Calu3 (cell line): Measurements from ENCODE around the gene SLAIN2. TPM values are rescaled to one million over a fixed set of nuclear protein-coding genes. Genes with fewer than 3 reads are reported as not detected.
A peak's percentile ranks its signal among the peaks of the same experiment; 100 is the strongest.
"Not testable (repeated sequence)": the region's sequence is repeated elsewhere in the genome, so short reads cannot be mapped to it uniquely, and the experiment has no call there.

Experiments
- BruUV-seq: library from RNA; stranded (reverse); fragments of 400-500 nt; replicated peaks from 2 replicates; lab custom pipeline; 2021; lab: Mats Ljungman, UMichigan
- CTCF ChIA-PET: fragments of 300-600 bp; sonication (Branson Sonifier 250); formaldehyde crosslinking; loops from one replicate; lab custom pipeline; 2022; ENCODE audit warnings: antibody characterized with exemption; lab: Charles Lee
- DNase-seq: peaks from one replicate; pipeline ENCODE4 v3.0.0; 2022
- H3K27ac Mint-ChIP-seq: one replicate; pipeline ENCODE4 v1.8.0; 2022; ENCODE audit warnings: mixed read lengths; ENCODE audit not compliant: unreplicated experiment
- H3K27me3 Mint-ChIP-seq: one replicate; pipeline ENCODE4 v1.8.0; 2022; ENCODE audit warnings: mixed read lengths; ENCODE audit not compliant: unreplicated experiment
- H3K36me3 Mint-ChIP-seq: one replicate; pipeline ENCODE4 v1.8.0; 2022; ENCODE audit warnings: mild to moderate bottlenecking, moderate library complexity, mixed read lengths; ENCODE audit not compliant: insufficient read depth, unreplicated experiment
- H3K4me1 Mint-ChIP-seq: one replicate; pipeline ENCODE4 v1.8.0; 2022; ENCODE audit warnings: mild to moderate bottlenecking, low read depth, mixed read lengths; ENCODE audit not compliant: unreplicated experiment
- H3K4me3 Mint-ChIP-seq: one replicate; pipeline ENCODE4 v1.8.0; 2022; ENCODE audit warnings: mild to moderate bottlenecking, low read depth, moderate library complexity, mixed read lengths; ENCODE audit not compliant: unreplicated experiment
- H3K9me3 Mint-ChIP-seq: one replicate; pipeline ENCODE4 v1.8.0; 2022; ENCODE audit warnings: low read depth, mixed read lengths; ENCODE audit not compliant: unreplicated experiment
- intact Hi-C: fragments of 100-400 bp; cut with micrococcal nuclease; formaldehyde crosslinking; loops from one replicate; pipeline ENCODE4 v1.10.0; 2022; ENCODE audit not compliant: unreplicated experiment
- total RNA-seq: library from RNA; stranded (reverse); gene quantifications from 2 replicates; pipeline ENCODE4 v1.2.3, GENCODE V29; 2022
- TF ChIP-seq, protein P1 (sequence below): fragments of 200-600 bp; IDR thresholded peaks from one replicate; pipeline ENCODE4 v1.8.0; 2022; ENCODE audit warnings: antibody characterized with exemption; ENCODE audit not compliant: unreplicated experiment

The SLAIN2 gene
- total RNA-seq, 1 experiment from 2014 or later, result 44.1 TPM

- CTCF ChIA-PET, result no interaction called here
- Mint-ChIP-seq H3K4me3 (no peak overlapping the region), H3K36me3 (no peaks in the 10 kb centered on the region), H3K4me1 (no peaks in the 10 kb centered on the region), H3K9me3 (no peaks in the 10 kb centered on the region), H3K27ac (no peak overlapping the region), H3K27me3 (no peaks in the 10 kb centered on the region)
- TF ChIP-seq, protein P1, sequence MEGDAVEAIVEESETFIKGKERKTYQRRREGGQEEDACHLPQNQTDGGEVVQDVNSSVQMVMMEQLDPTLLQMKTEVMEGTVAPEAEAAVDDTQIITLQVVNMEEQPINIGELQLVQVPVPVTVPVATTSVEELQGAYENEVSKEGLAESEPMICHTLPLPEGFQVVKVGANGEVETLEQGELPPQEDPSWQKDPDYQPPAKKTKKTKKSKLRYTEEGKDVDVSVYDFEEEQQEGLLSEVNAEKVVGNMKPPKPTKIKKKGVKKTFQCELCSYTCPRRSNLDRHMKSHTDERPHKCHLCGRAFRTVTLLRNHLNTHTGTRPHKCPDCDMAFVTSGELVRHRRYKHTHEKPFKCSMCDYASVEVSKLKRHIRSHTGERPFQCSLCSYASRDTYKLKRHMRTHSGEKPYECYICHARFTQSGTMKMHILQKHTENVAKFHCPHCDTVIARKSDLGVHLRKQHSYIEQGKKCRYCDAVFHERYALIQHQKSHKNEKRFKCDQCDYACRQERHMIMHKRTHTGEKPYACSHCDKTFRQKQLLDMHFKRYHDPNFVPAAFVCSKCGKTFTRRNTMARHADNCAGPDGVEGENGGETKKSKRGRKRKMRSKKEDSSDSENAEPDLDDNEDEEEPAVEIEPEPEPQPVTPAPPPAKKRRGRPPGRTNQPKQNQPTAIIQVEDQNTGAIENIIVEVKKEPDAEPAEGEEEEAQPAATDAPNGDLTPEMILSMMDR, result no peak
- no TSS peak for BruUV-seq
- DNase-seq, result no peak
- intact Hi-C loops, result no loop called here
Observed at GRCh38 chr4:48307528-48307927, 33.8 kb upstream of the SLAIN2 start.

DNA sequence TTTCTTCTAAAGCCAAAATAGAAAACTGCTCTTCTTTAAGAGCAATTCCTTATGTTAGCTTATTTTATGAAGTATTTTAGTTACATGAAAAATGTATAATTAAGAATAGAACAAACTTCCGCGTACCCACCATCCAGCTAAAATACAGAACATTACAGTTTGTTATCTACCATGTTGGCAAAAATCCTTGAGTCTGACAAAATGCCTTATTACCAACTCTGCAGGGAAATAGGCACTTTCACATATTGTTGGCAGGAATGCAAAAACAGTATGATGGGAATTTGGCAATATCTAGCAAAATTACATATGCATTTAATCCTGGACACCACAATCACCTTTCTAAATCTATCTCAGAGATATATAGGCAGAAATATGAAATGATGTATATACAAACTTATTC, 32.4 kb upstream of the SLAIN2 start:
- intact Hi-C loops, result no loop called here
- no TSS peak for BruUV-seq
- CTCF ChIA-PET, result no interaction called here

GRCh38 chr4:48311896-48312295, 29.4 kb upstream of the SLAIN2 start:
- no peaks in the 10 kb centered on the region for H3K4me1 Mint-ChIP-seq
- DNase-seq, result no peak
- CTCF ChIA-PET, result no interaction called here
- no peaks in the 10 kb centered on the region for H3K27me3 Mint-ChIP-seq
- no peaks in the 10 kb centered on the region for H3K36me3 Mint-ChIP-seq
- H3K4me3 Mint-ChIP-seq, result no peak overlapping the region
- TF ChIP-seq, protein P1, result no peak
- H3K9me3 Mint-ChIP-seq, result no peaks in the 10 kb centered on the region
- H3K27ac Mint-ChIP-seq, result no peak overlapping the region
- BruUV-seq, result no TSS peak
- intact Hi-C loops, result no loop called here

More for the DNA sequence above, 32.4 kb upstream of the SLAIN2 start:
- H3K9me3 Mint-ChIP-seq, result no peaks in the 10 kb centered on the region
- H3K27me3 Mint-ChIP-seq, result no peaks in the 10 kb centered on the region
- TF ChIP-seq, protein P1, result no peak
- DNase-seq, result no peak
- H3K27ac Mint-ChIP-seq, result no peak overlapping the region
- H3K36me3 Mint-ChIP-seq, result no peaks in the 10 kb centered on the region
- no peaks in the 10 kb centered on the region for H3K4me1 Mint-ChIP-seq
- no peak overlapping the region for H3K4me3 Mint-ChIP-seq

DNA sequence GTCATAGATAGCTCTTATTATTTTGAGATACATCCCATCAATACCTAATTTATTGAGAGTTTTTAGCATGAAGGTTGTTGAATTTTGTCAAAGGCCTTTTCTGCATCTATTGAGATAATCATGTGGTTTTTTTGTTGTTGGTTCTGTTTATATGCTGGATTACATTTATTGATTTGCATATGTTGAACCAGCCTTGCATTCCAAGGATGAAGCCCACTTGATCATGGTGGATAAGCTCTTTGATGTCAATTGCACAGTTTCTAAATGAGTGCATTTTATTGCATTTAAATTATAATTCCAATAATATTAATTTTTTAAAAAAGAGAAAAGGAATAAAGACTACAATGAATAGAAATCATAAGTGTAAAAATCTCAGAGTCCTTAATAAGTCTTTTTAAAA, 26.6 kb upstream of the SLAIN2 start:
- intact Hi-C loops, result loop anchor here (5.0 kb wide), 1 partner anchor 233 kb away; no protein-coding TSS in a partner anchor
- H3K27me3 Mint-ChIP-seq, DNase-seq, CTCF ChIA-PET, H3K4me3 Mint-ChIP-seq, H3K9me3 Mint-ChIP-seq, H3K27ac Mint-ChIP-seq, BruUV-seq, H3K36me3 Mint-ChIP-seq, H3K4me1 Mint-ChIP-seq: not testable (repeated sequence)

- H3K4me3 Mint-ChIP-seq, result no peak overlapping the region
- H3K27ac Mint-ChIP-seq, result no peak overlapping the region
- peaks cover 9% of the 10 kb centered on the region for H3K4me1 Mint-ChIP-seq
- no peaks in the 10 kb centered on the region for H3K9me3 Mint-ChIP-seq
- TF ChIP-seq, protein P1, result peak; percentile 44
- H3K36me3 Mint-ChIP-seq, result no peaks in the 10 kb centered on the region
- CTCF ChIA-PET, result no interaction called here
- BruUV-seq, result no TSS peak
- intact Hi-C loops, result loop anchor here (5.0 kb wide), 1 partner anchor 231 kb away; no protein-coding TSS in a partner anchor
- no peaks in the 10 kb centered on the region for H3K27me3 Mint-ChIP-seq
- DNase-seq, result peak; percentile 11
Observed at GRCh38 chr4:48315728-48316630, 25.4 kb upstream of the SLAIN2 start.
